ENCODE data around the gene NKTR. TPM values are rescaled to one million over a fixed set of nuclear protein-coding genes. Genes with fewer than 3 reads are reported as not detected.

Gene NKTR
- total and polyA plus RNA-seq, 2 of the 13 experiments (the other 11 are each of a cell fraction or from before 2014, with no cell fraction given): 41.3 to 59.6 TPM

DNA sequence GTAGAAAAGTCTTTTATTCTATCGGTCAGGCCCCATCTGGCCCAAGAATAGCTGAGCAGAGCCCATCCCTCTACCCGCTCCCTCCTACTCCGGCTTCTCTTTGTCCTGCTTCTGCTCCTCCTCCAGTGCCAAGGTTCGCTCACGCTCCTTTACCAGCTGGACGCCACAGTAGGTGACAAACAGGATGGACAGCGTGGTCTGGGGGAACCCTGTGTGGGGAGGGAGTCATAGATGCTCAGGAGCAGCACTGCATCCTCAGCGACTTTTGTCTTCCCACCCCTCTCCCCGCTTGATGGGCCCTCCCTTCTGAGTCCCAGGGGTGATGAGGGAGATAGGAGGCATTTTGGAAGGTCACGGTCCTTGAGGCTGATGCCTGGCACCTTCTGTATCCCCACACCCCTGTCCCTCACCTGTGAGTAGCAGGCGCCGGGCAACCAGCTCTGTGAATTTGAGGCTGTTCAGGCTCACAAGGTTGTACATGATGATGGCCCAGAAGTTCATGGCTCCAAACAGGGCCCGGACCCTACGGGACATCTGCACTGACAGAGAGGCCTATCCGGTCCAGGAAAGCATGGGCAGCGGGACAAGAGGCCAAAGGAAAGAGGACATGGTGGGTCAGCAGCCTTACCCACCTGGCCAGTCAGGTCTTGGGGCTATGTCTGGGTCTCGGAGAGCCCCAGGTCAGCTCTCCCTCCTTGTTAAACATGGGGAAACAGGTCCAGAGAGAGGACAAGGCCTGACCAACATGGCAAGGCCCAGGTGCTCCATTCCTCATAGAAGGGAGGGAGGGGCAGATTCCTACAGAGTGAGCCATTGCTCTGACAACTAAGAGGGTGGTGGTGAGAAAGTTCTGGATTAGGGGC, 92.4 kb downstream of the NKTR start:
- H3K4me3 ChIP-seq (replicated peaks in 1 of 3; ENCODE audit: insufficient read depth in 1 of 3, low read depth in 2 of 3, low read length in 3 of 3): no peak overlapping the region
- H3K4me1 ChIP-seq (ENCODE audit: insufficient read depth, low read length): no peaks in the 10 kb centered on the region
- FAIRE-seq (no peak), ATAC-seq (no peak), DNase-seq (ENCODE audit: low spot score) (no peak)
- peaks cover 6 to 43% of the 10 kb centered on the region in 2 experiments; a peak in 4 of 5 replicates for H3K27me3 ChIP-seq (ENCODE audit: control insufficient read depth in 1 of 2, insufficient read depth in 2 of 2, low read length in 2 of 2)
- no peak overlapping the region for H3K27ac ChIP-seq (ENCODE audit: extremely low read length, insufficient read depth, low read length)
- H4K20me1 ChIP-seq (ENCODE audit: insufficient read depth, low read length): no peaks in the 10 kb centered on the region
- TF ChIP-seq TBX3 (IDR thresholded peaks at IDR 0.05; ENCODE audit: borderline replicate concordance) (no peak), ZNF724P (CRISPR knock-in tag; IDR thresholded peaks at IDR 0.05; ENCODE audit: borderline replicate concordance) (no peak), HCFC1 (IDR thresholded peaks at IDR 0.05; ENCODE audit: low read depth, low read length) (no peak), BRD4 (CRISPR knock-in tag; IDR thresholded peaks at IDR 0.05) (no peak), PHF21A (CRISPR knock-in tag; IDR thresholded peaks at IDR 0.05) (no peak), ZNF772 (CRISPR knock-in tag; IDR thresholded peaks at IDR 0.05) (no peak), ZNF761 (CRISPR knock-in tag; conservative IDR thresholded peaks at IDR 0.05) (no peak)
- CTCF ChIA-PET (ENCODE audit: low intra/inter-chr PET ratio, low total read pairs): no interaction called here
- in situ Hi-C loops (cut with HindIII; ENCODE audit: extremely low pct_ligation_motif_present, low pct_unique_long_range_greater_than_20kb) (no loop called here), intact Hi-C loops (cut with micrococcal nuclease; ENCODE audit: unreplicated experiment) (no loop called here)
- H3K79me2 ChIP-seq (ENCODE audit: insufficient read depth, low read length): no peaks in the 10 kb centered on the region
- H3K9me3 ChIP-seq (ENCODE audit: low read length): no peaks in the 10 kb centered on the region
- H2AFZ ChIP-seq (ENCODE audit: low read length): no peak overlapping the region
- no TSS peak for BruUV-seq (replicated peaks)
- no peaks in the 10 kb centered on the region for H3K36me3 ChIP-seq (replicated peaks in 1 of 2; ENCODE audit: control insufficient read depth in 1 of 2, insufficient read depth in 2 of 2, low read length in 2 of 2)
- H3K4me2 ChIP-seq (ENCODE audit: low read depth, low read length): no peak overlapping the region
- WGBS (ENCODE audit: low lambda C conversion rate): 20% methylated on average over 10 of the region's 17 CpGs
- POLR2A ChIA-PET: no interaction called here
- no peak overlapping the region for H3K9ac ChIP-seq (ENCODE audit: insufficient read depth, low read depth, low read length)

DNA sequence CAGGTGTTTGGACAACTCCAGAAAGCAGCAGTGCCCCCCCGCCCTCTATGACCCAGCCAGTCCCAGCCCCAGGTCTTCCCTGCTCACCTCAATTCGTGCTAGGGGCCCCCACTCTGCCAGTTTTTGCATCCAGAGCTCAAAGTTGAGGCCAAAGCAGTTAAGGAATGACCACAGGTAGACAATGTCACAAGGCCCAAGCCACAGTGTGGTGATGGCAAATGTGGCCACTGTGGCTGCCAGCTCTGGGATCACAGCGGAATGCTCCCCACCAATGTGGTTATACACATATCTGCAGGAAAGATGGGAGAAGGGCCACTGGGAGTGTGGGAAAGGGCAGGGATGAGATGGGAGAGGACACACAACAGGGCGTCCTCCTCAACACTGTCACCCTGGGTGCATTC, 93.0 kb downstream of the NKTR start:
- Histone ChIP-seq H2AFZ (ENCODE audit: low read length) (no peak overlapping the region), H3K4me2 (ENCODE audit: low read depth, low read length) (no peak overlapping the region), H4K20me1 (ENCODE audit: insufficient read depth, low read length) (no peaks in the 10 kb centered on the region), H3K36me3 (replicated peaks in 1 of 2; ENCODE audit: control insufficient read depth in 1 of 2, insufficient read depth in 2 of 2, low read length in 2 of 2) (no peaks in the 10 kb centered on the region), H3K27me3 (ENCODE audit: control insufficient read depth in 1 of 2, insufficient read depth in 2 of 2, low read length in 2 of 2) (peaks cover 6 to 47% of the 10 kb centered on the region in 2 experiments; a peak in 4 of 5 replicates), H3K9me3 (ENCODE audit: low read length) (no peaks in the 10 kb centered on the region), H3K27ac (ENCODE audit: extremely low read length, insufficient read depth, low read length) (no peak overlapping the region), H3K4me1 (ENCODE audit: insufficient read depth, low read length) (no peaks in the 10 kb centered on the region), H3K79me2 (ENCODE audit: insufficient read depth, low read length) (no peaks in the 10 kb centered on the region), H3K4me3 (replicated peaks in 1 of 3; ENCODE audit: insufficient read depth in 1 of 3, low read depth in 2 of 3, low read length in 3 of 3) (no peak overlapping the region), H3K9ac (ENCODE audit: insufficient read depth, low read depth, low read length) (no peak overlapping the region)
- intact Hi-C loops (cut with micrococcal nuclease; ENCODE audit: unreplicated experiment) (no loop called here), in situ Hi-C loops (cut with HindIII; ENCODE audit: extremely low pct_ligation_motif_present, low pct_unique_long_range_greater_than_20kb) (no loop called here)
- ATAC-seq: no peak
- WGBS (ENCODE audit: low lambda C conversion rate): 26% methylated on average over 4 of the region's 4 CpGs
- no peak for FAIRE-seq
- ChIA-PET CTCF (ENCODE audit: low intra/inter-chr PET ratio, low total read pairs) (no interaction called here), POLR2A (no interaction called here)
- no peak for DNase-seq (ENCODE audit: low spot score)
- BruUV-seq (replicated peaks): no TSS peak
- TF ChIP-seq PPARG (CRISPR knock-in tag; conservative IDR thresholded peaks at IDR 0.05): no peak
- no peak for TF ChIP-seq CHD2 (IDR thresholded peaks at IDR 0.05; ENCODE audit: low read depth, low read length)
- TF ChIP-seq NBN (conservative IDR thresholded peaks at IDR 0.05): no peak
- no peak for TF ChIP-seq CENPX (CRISPR knock-in tag; IDR thresholded peaks at IDR 0.05)
- no peak for TF ChIP-seq SNAI1 (CRISPR knock-in tag; IDR thresholded peaks at IDR 0.05; ENCODE audit: borderline replicate concordance)
- TF ChIP-seq NFE2L2 (IDR thresholded peaks at IDR 0.05; ENCODE audit: low read length): no peak
- TF ChIP-seq ZNF335 (CRISPR knock-in tag; IDR thresholded peaks at IDR 0.05): no peak
- TF ChIP-seq, protein P1, sequence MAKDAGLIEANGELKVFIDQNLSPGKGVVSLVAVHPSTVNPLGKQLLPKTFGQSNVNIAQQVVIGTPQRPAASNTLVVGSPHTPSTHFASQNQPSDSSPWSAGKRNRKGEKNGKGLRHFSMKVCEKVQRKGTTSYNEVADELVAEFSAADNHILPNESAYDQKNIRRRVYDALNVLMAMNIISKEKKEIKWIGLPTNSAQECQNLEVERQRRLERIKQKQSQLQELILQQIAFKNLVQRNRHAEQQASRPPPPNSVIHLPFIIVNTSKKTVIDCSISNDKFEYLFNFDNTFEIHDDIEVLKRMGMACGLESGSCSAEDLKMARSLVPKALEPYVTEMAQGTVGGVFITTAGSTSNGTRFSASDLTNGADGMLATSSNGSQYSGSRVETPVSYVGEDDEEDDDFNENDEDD (CRISPR knock-in tag; IDR thresholded peaks at IDR 0.05; ENCODE audit: borderline replicate concordance): no peak
- TF ChIP-seq EZH2 (conservative IDR thresholded peaks at IDR 0.05; ENCODE audit: low read depth, low read length): no peak
- TF ChIP-seq HNF4G (IDR thresholded peaks at IDR 0.05; ENCODE audit: borderline replicate concordance, low read depth, low read length): no peak
- no peak for TF ChIP-seq HNF4G (CRISPR knock-in tag; IDR thresholded peaks at IDR 0.05; ENCODE audit: borderline replicate concordance, low read depth)
- TF ChIP-seq, protein P2, sequence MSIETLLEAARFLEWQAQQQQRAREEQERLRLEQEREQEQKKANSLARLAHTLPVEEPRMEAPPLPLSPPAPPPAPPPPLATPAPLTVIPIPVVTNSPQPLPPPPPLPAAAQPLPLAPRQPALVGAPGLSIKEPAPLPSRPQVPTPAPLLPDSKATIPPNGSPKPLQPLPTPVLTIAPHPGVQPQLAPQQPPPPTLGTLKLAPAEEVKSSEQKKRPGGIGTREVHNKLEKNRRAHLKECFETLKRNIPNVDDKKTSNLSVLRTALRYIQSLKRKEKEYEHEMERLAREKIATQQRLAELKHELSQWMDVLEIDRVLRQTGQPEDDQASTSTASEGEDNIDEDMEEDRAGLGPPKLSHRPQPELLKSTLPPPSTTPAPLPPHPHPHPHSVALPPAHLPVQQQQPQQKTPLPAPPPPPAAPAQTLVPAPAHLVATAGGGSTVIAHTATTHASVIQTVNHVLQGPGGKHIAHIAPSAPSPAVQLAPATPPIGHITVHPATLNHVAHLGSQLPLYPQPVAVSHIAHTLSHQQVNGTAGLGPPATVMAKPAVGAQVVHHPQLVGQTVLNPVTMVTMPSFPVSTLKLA (IDR thresholded peaks at IDR 0.05): no peak
